Body of pancreas (tissue), 4 donors: ENCODE data around the gene CDC5L.

ENCODE experiments used
- POLR2A ChIP-seq, 3 donors: fragments of 450-650 bp; IDR thresholded peaks; one replicate each; pipeline ENCODE4 v1.6.1; 2016; ENCODE audit warnings: antibody characterized with exemption in 3 of 3, mild to moderate bottlenecking in 2 of 3
- TF ChIP-seq, protein P1 (sequence below), 7 experiments: fragments of 450-650 bp in 4 of 7; fragments of 200-600 bp in 3 of 7; sonication (generic) in 3 of 7; IDR thresholded peaks; one replicate each; pipeline ENCODE4 v1.5.1; 2016 to 2019; ENCODE audit warnings: antibody characterized with exemption in 7 of 7

GRCh38 chr6:44397424-44398164 lies 10.1 kb downstream of the CDC5L start:
- TF ChIP-seq, protein P1, sequence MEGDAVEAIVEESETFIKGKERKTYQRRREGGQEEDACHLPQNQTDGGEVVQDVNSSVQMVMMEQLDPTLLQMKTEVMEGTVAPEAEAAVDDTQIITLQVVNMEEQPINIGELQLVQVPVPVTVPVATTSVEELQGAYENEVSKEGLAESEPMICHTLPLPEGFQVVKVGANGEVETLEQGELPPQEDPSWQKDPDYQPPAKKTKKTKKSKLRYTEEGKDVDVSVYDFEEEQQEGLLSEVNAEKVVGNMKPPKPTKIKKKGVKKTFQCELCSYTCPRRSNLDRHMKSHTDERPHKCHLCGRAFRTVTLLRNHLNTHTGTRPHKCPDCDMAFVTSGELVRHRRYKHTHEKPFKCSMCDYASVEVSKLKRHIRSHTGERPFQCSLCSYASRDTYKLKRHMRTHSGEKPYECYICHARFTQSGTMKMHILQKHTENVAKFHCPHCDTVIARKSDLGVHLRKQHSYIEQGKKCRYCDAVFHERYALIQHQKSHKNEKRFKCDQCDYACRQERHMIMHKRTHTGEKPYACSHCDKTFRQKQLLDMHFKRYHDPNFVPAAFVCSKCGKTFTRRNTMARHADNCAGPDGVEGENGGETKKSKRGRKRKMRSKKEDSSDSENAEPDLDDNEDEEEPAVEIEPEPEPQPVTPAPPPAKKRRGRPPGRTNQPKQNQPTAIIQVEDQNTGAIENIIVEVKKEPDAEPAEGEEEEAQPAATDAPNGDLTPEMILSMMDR (IDR thresholded peaks at IDR 0.05) = no peak
- TF ChIP-seq POLR2A (IDR thresholded peaks at IDR 0.05) = no peak
